Left lobe of liver (tissue), 2 donors: Measurements from ENCODE around the gene ZNF155. TPM values are rescaled to one million over a fixed set of nuclear protein-coding genes. Genes with fewer than 3 reads are reported as not detected.
"Not testable (repeated sequence)": the region's sequence is repeated elsewhere in the genome, so short reads cannot be mapped to it uniquely, and the experiment has no call there.

ENCODE experiments used
- ATAC-seq: fragments of 200-7000 bp; cut with Tn5 transposase; one replicate; pipeline ENCODE4 v1.9.1; 2020; ENCODE audit warnings: mild to moderate bottlenecking, moderate library complexity
- DNase-seq: peaks from one replicate; pipeline ENCODE4 v3.0.0-alpha.2; 2020; ENCODE audit warnings: low spot score
- total RNA-seq: library from RNA; stranded (reverse); gene quantifications from one replicate; pipeline ENCODE4 v1.2.1, GENCODE V29; 2021
- donor health status: DM: no; HTN: no; CAD: no; lungs with moderate emphysema.
- donor health status: DM: no; HTN: yes; CAD: no.

The ZNF155 gene
- total RNA-seq, result 2.7 TPM

- DNase-seq, result peak; percentile 95
- peak; percentile 99 for ATAC-seq
Observed at GRCh38 chr19:43983912-43984686, at the start of gene ZNF155. Gene ZNF155, plus strand, starts transcription at chr19:43984188. Its CDS starts 4,356 bp downstream, at chr19:43988544.

GRCh38 chr19:43934985-43935708 lies 48.8 kb upstream of the ZNF155 start, which contains the start of gene ZNF45:
Gene ZNF45, minus strand, starts transcription at chr19:43935282. Its CDS starts 13,097 bp downstream, at chr19:43922185.
- ATAC-seq, result peak; percentile 99
- DNase-seq, result peak; percentile 92

- ATAC-seq (no peak), DNase-seq (no peak)
Observed at GRCh38 chr19:43936188-43936587, 47.8 kb upstream of the ZNF155 start.

GRCh38 chr19:43939557-43940260 lies 44.3 kb upstream of the ZNF155 start:
- DNase-seq (no peak), ATAC-seq (no peak)

GRCh38 chr19:43940719-43941118 lies 43.3 kb upstream of the ZNF155 start:
- ATAC-seq, result no peak
- no peak for DNase-seq

GRCh38 chr19:43941209-43941608 lies 42.8 kb upstream of the ZNF155 start:
- DNase-seq, result no peak
- no peak for ATAC-seq

GRCh38 chr19:43947412-43947811 lies 36.6 kb upstream of the ZNF155 start:
- ATAC-seq, DNase-seq: not testable (repeated sequence)

- not testable (repeated sequence) for DNase-seq, ATAC-seq
Observed at GRCh38 chr19:43949803-43950202, 34.2 kb upstream of the ZNF155 start.

- ATAC-seq (peak; percentile 100), DNase-seq (peak; percentile 92)
Observed at GRCh38 chr19:43950834-43951645, 32.9 kb upstream of the ZNF155 start, which contains the start of gene ZNF221. Gene ZNF221, plus strand, starts transcription at chr19:43951228. Its CDS starts 11,499 bp downstream, at chr19:43962727.

- ATAC-seq (no peak), DNase-seq (no peak)
Observed at GRCh38 chr19:43956827-43957226, 27.2 kb upstream of the ZNF155 start.

GRCh38 chr19:43957891-43958290 lies 26.1 kb upstream of the ZNF155 start:
- peak; percentile 63 for ATAC-seq

GRCh38 chr19:43960411-43960810 lies 23.6 kb upstream of the ZNF155 start:
- ATAC-seq (no peak), DNase-seq (no peak)

More at GRCh38 chr19:43957891-43958290, 26.1 kb upstream of the ZNF155 start:
- DNase-seq, result no peak

- no peak for DNase-seq
- no peak for ATAC-seq
Observed at GRCh38 chr19:43966079-43966694, 17.8 kb upstream of the ZNF155 start.

GRCh38 chr19:43976732-43977131 lies 7.3 kb upstream of the ZNF155 start:
- DNase-seq (no peak), ATAC-seq (no peak)

- ATAC-seq (no peak), DNase-seq (no peak)
Observed at GRCh38 chr19:43983544-43983911, 460 bp upstream of the ZNF155 start.

GRCh38 chr19:43984687-43985000 lies 656 bp downstream of the ZNF155 start:
- peak; percentile 34 for ATAC-seq
- DNase-seq, result no peak

- DNase-seq (no peak), ATAC-seq (no peak)
Observed at GRCh38 chr19:43997631-43998290, 13.8 kb downstream of the ZNF155 start.

- ATAC-seq (no peak), DNase-seq (no peak)
Observed at GRCh38 chr19:44002212-44002565, 18.2 kb downstream of the ZNF155 start.

GRCh38 chr19:44002566-44003460 lies 18.8 kb downstream of the ZNF155 start, which contains the start of gene ZNF230:
Gene ZNF230, plus strand, starts transcription at chr19:44002957. Its CDS starts 4,122 bp downstream, at chr19:44007079.
- peak; percentile 100 for ATAC-seq

More at GRCh38 chr19:44002566-44003460, 18.8 kb downstream of the ZNF155 start, which contains the start of gene ZNF230:
- DNase-seq, result peak; percentile 94
